Measurements from ENCODE around the gene C18orf54.

C18orf54 gene

DNA sequence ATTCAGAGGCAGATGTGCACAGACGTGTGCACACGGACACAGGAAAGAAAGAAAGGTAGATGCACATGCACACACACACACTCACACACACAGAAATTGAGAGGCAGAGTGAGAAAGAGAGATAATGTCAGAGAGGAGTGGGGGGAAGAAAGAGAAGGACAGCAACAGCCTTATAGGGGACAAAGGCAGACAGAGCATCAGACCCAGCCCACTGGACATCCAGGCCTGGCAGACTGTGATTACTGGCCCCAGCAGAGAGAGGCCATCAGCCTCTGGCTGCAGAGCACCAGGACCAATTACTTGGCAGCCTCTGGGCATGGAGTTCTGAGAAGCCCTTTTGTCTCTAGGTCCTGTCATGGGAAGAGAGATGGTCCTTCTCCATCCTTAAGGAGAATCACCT lies 66.1 kb downstream of the C18orf54 start:
- Histone ChIP-seq H3K27ac (ENCODE audit: low read depth, low read length) (no peak overlapping the region), H3K4me2 (ENCODE audit: low read length) (no peak overlapping the region), H3K27me3 (ENCODE audit: control insufficient read depth, low read length) (peaks cover 11% of the 10 kb centered on the region), H3K4me3 (ENCODE audit: low read length) (no peak overlapping the region), H3F3A (ENCODE audit: control insufficient read depth, insufficient read depth) (no peaks in the 10 kb centered on the region), H3K36me3 (ENCODE audit: control insufficient read depth, low read length) (no peaks in the 10 kb centered on the region), H3K9me3 (ENCODE audit: control insufficient read depth, insufficient read depth, low read length) (no peaks in the 10 kb centered on the region), H3K4me1 (ENCODE audit: control insufficient read depth, low read length) (no peaks in the 10 kb centered on the region), H3K9me2 (replicated peaks; ENCODE audit: control insufficient read depth, low read length) (no peaks in the 10 kb centered on the region), H3K79me2 (ENCODE audit: control insufficient read depth, low read length) (no peaks in the 10 kb centered on the region), H4K20me1 (ENCODE audit: control insufficient read depth, insufficient read depth, low read depth, low read length) (no peaks in the 10 kb centered on the region)
- no peak for TF ChIP-seq CTCF (IDR thresholded peaks at IDR 0.05; ENCODE audit: low read depth, low read length, poor library complexity, severe bottlenecking)
- no peak for TF ChIP-seq EZH2phosphoT487 (IDR thresholded peaks at IDR 0.05; ENCODE audit: borderline replicate concordance, low read length)

DNA sequence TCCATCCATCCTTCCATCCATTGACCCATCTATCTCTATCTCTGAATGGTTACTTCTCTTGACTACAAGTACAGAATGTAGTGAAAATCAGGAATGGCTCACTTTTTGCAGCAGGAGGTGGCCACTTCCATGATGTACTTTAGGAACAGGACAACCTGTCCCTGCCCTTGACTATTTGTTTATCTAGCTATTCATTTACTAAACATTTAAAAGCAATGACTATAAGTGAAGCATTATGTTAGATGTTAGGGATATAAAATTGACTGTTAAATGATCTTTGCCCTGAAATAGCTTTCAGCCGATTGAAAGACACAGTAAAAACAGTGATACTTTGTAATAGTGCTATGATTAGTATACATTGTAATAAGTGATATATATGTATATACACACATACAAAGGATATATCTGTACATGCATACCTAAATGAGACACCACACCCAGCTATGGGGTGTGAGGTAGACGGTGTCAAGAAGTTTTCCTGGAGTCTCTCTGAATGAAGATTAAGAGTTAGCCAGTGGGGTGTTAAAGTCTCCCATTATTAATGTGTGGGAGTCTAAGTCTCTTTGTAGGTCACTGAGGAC lies 68.5 kb downstream of the C18orf54 start:
- H3K4me3 ChIP-seq (ENCODE audit: low read length) = no peak overlapping the region
- no peaks in the 10 kb centered on the region for H3K79me2 ChIP-seq (ENCODE audit: control insufficient read depth, low read length)
- no peaks in the 10 kb centered on the region for H3K9me2 ChIP-seq (replicated peaks; ENCODE audit: control insufficient read depth, low read length)
- no peaks in the 10 kb centered on the region for H3K4me1 ChIP-seq (ENCODE audit: control insufficient read depth, low read length)
- H3K36me3 ChIP-seq (ENCODE audit: control insufficient read depth, low read length) = no peaks in the 10 kb centered on the region
- no peaks in the 10 kb centered on the region for H3K9me3 ChIP-seq (ENCODE audit: control insufficient read depth, insufficient read depth, low read length)
- no peak overlapping the region for H3K27ac ChIP-seq (ENCODE audit: low read depth, low read length)
- H3F3A ChIP-seq (ENCODE audit: control insufficient read depth, insufficient read depth) = no peaks in the 10 kb centered on the region
- H3K27me3 ChIP-seq (ENCODE audit: control insufficient read depth, low read length) = peaks cover 8% of the 10 kb centered on the region
- H3K4me2 ChIP-seq (ENCODE audit: low read length) = no peak overlapping the region
- TF ChIP-seq CTCF (IDR thresholded peaks at IDR 0.05; ENCODE audit: low read depth, low read length, poor library complexity, severe bottlenecking) (no peak), EZH2phosphoT487 (IDR thresholded peaks at IDR 0.05; ENCODE audit: borderline replicate concordance, low read length) (no peak)
- no peaks in the 10 kb centered on the region for H4K20me1 ChIP-seq (ENCODE audit: control insufficient read depth, insufficient read depth, low read depth, low read length)
